K562 (cell line): ENCODE results near the gene ZNF480. TPM values are rescaled to one million over a fixed set of nuclear protein-coding genes. Genes with fewer than 3 reads are reported as not detected.
A peak's percentile ranks its signal among the peaks of the same experiment; 100 is the strongest.

Source experiments
- ATAC-seq: fragments of 200-7000 bp; cut with Tn5 transposase; 3 replicates; pipeline ENCODE4 v1.9.1; 2020; ENCODE audit warnings: moderate library complexity
- BruUV-seq: library from RNA; stranded (reverse); fragments of 400-500 nt; replicated peaks from 2 replicates; lab custom pipeline; 2021; lab: Mats Ljungman, UMichigan
- CTCF ChIA-PET: fragments of 300-600 bp; formaldehyde crosslinking; extraction: SDS; loops from one replicate; lab custom pipeline; 2021; ENCODE audit warnings: low intra/inter-chr PET ratio; lab: Yijun Ruan, JAX
- POLR2A ChIA-PET: fragments of 300-600, 350-650 bp; sonication (Branson Sonifier 250); formaldehyde crosslinking; extraction: SDS; loops from one replicate; lab custom pipeline; 2021; ENCODE audit warnings: antibody characterized with exemption, inconsistent platforms; lab: Yijun Ruan, JAX
- DNase-seq, 4 experiments: peaks; one replicate each; pipeline versions ENCODE4 v3.0.0 to v3.0.0-alpha.2; 2011 to 2018; ENCODE audit warnings: low spot score in 3 of 4, mixed read lengths in 3 of 4; ENCODE audit errors: extremely low read depth in 1 of 4
- FAIRE-seq: peaks from 2 replicates; lab custom pipeline; 2011; peaks lifted over from hg19 to GRCh38; lab: Jason Lieb, UNC
- H2AFZ ChIP-seq: 2 replicates; pipeline ENCODE4 v1.6.0; 2011; ENCODE audit warnings: low read depth, low read length, control low read depth, inconsistent platforms
- H3K27ac ChIP-seq: fragments of 200-600 bp; 3 replicates; pipeline ENCODE4 v1.8.0; 2011; ENCODE audit warnings: low read depth, mild to moderate bottlenecking, control low read depth, inconsistent platforms, low read length, moderate library complexity, mixed read lengths; ENCODE audit errors: extremely low read depth
- H3K27me3 ChIP-seq, 2 experiments: fragments of 300-600 bp in 1 of 2; 2 replicates in 1 of 2; 3 replicates in 1 of 2; pipeline versions ENCODE4 v1.6.0 to v1.8.0; 2011; ENCODE audit warnings: inconsistent platforms in 2 of 2, low read length in 2 of 2, mild to moderate bottlenecking in 1 of 2, mixed read lengths in 1 of 2, moderate library complexity in 1 of 2; ENCODE audit not compliant: control insufficient read depth in 2 of 2, insufficient read depth in 2 of 2
- H3K36me3 ChIP-seq: fragments of 300-600 bp; 3 replicates; pipeline ENCODE4 v1.8.0; 2011; ENCODE audit warnings: mild to moderate bottlenecking, low read length, inconsistent platforms; ENCODE audit not compliant: control insufficient read depth, insufficient read depth
- H3K4me1 ChIP-seq, 2 experiments: fragments of 200-600 bp in 1 of 2; replicated peaks in 1 of 2; 2 replicates in 1 of 2; 3 replicates in 1 of 2; pipeline versions ENCODE4 v1.5.1 to v1.8.0; 2011; ENCODE audit warnings: inconsistent platforms in 2 of 2, low read length in 2 of 2, mild to moderate bottlenecking in 1 of 2, mixed read lengths in 1 of 2, moderate library complexity in 1 of 2; ENCODE audit not compliant: control insufficient read depth in 2 of 2, insufficient read depth in 2 of 2
- H3K4me2 ChIP-seq: 2 replicates; pipeline ENCODE4 v1.6.1; 2011; ENCODE audit warnings: low read length, control low read depth, inconsistent platforms, mixed read lengths; ENCODE audit not compliant: insufficient read depth
- H3K4me3 ChIP-seq: fragments of 200-600 bp; sonication (generic), shearing (Covaris generic); 2 replicates; pipeline ENCODE4 v1.5.1; 2016; ENCODE audit warnings: control low read depth, inconsistent platforms
- H3K79me2 ChIP-seq: fragments of 200-600 bp; 3 replicates; pipeline ENCODE4 v1.8.0; 2011; ENCODE audit warnings: low read length, inconsistent platforms; ENCODE audit not compliant: control insufficient read depth, insufficient read depth
- H3K9ac ChIP-seq, 2 experiments: 2 replicates each; pipeline versions ENCODE4 v1.6.0 to v1.6.1; 2011; ENCODE audit warnings: low read depth in 2 of 2, low read length in 2 of 2, control low read depth in 1 of 2, inconsistent platforms in 1 of 2, mild to moderate bottlenecking in 1 of 2, mixed read lengths in 1 of 2; ENCODE audit not compliant: insufficient read depth in 1 of 2
- H3K9me1 ChIP-seq: one replicate; pipeline ENCODE4 v1.6.0; 2011; ENCODE audit warnings: inconsistent platforms, mild to moderate bottlenecking, low read length, moderate library complexity; ENCODE audit not compliant: control insufficient read depth, insufficient read depth
- H3K9me3 ChIP-seq: replicated peaks from 2 replicates; pipeline ENCODE4 v1.5.1; 2011; ENCODE audit warnings: low read depth, low read length, inconsistent platforms; ENCODE audit not compliant: control insufficient read depth, insufficient read depth
- H4K20me1 ChIP-seq: replicated peaks from 2 replicates; pipeline ENCODE4 v1.6.1; 2011; ENCODE audit warnings: low read length, inconsistent platforms, mixed read lengths; ENCODE audit not compliant: control insufficient read depth, insufficient read depth
- PRDM10 ChIP-seq: fragments of 450-650 bp; IDR thresholded peaks from 2 replicates; pipeline ENCODE4 v1.6.1; 2018; ENCODE audit not compliant: partially characterized antibody
- ZBTB26 ChIP-seq: fragments of 450-650 bp; formaldehyde crosslinking; IDR thresholded peaks from 2 replicates; pipeline ENCODE4 v1.4.0; 2022; ENCODE audit warnings: missing genetic modification characterization
- ZNF512 ChIP-seq: IDR thresholded peaks from 2 replicates; pipeline ENCODE4 v1.6.1; 2016; ENCODE audit warnings: missing genetic modification characterization, missing compliant biosample characterization
- WGBS: fragments of 100-300 bp; shearing (Covaris generic); methylation state at CpG from one replicate; pipeline ENCODE4 v1.1.6; 2016; ENCODE audit warnings: low coverage, mixed read lengths; ENCODE audit not compliant: insufficient coverage; ENCODE audit errors: missing lambda C conversion rate; 5-methylcytosine and 5-hydroxymethylcytosine counted together
- in situ Hi-C: fragments of 300-500 bp; cut with MboI; formaldehyde crosslinking; loops from 4 replicates; pipeline ENCODE4 v1.15.0; 2018; ENCODE audit warnings: inconsistent platforms, mixed read lengths
- intact Hi-C: fragments of 100-400 bp; cut with micrococcal nuclease; formaldehyde crosslinking; loops from 2 replicates; pipeline ENCODE4 v1.14.2; 2022
- polyA plus RNA-seq, 8 experiments: library from polyadenylated mRNA; depleted of rRNA in 4 of 8; stranded (reverse) in 5 of 8; unstranded in 3 of 8; fragments of >200 nt; fragmentation: Nextera tagmentation in 2 of 8; fragmentation: Illumina TruSeq in 1 of 8; extraction: Ambion mirVana in 2 of 8; extraction: Trizol in 1 of 8; gene quantifications; 2 replicates each; pipeline versions ENCODE4 v1.2.1 to v1.2.3, GENCODE V29; 2011 to 2014; ENCODE audit warnings: inconsistent platforms in 1 of 8, missing spikeins in 1 of 8
- total RNA-seq, 7 experiments: library from RNA; depleted of rRNA in 6 of 7; stranded (reverse); fragments of >200 nt in 6 of 7; fragmentation: Illumina TruSeq in 2 of 7; extraction: Trizol in 2 of 7; gene quantifications; 2 replicates each; pipeline versions ENCODE4 v1.2.1 to v1.2.3, GENCODE V29; 2011 to 2021; ENCODE audit warnings: low replicate concordance in 1 of 7

ZNF480 gene
- total and polyA plus RNA-seq, 9 of the 15 experiments (the other 6 are each of a cell fraction or from before 2014, with no cell fraction given), result 10.4 to 31.1 (median 22.3) TPM

DNA sequence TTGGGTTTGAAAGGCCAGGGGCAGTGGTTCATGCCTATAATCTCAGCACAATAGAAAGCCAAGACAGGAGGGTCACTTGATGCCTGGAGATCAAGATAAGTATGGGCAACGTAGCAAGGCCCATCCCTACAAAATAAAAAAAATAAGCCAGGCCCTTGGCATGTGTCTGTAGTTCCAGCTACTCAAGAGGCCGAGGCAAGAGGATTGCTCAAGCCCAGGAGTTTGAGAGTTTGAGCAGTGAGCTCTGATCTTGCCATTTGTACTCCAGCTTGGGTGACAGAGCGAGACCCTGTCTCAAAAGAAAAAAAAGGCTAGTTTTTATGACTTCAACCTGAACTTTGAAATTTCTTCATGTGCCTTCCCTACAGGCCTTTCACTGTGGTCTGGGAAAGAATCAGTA lies 5.2 kb upstream of the ZNF480 start:
- Histone ChIP-seq H3K9me1 (no peaks in the 10 kb centered on the region), H4K20me1 (no peaks in the 10 kb centered on the region), H3K9ac (no peak overlapping the region), H2AFZ (no peak overlapping the region), H3K27ac (no peak overlapping the region), H3K36me3 (peaks cover 27% of the 10 kb centered on the region), H3K4me1 (peaks cover 0 to 3% of the 10 kb centered on the region in 2 experiments; a peak in 1 of 5 replicates), H3K27me3 (no peaks in the 10 kb centered on the region), H3K9me3 (peaks cover 15% of the 10 kb centered on the region), H3K4me2 (no peak overlapping the region), H3K4me3 (no peak overlapping the region), H3K79me2 (no peaks in the 10 kb centered on the region)
- FAIRE-seq, result no peak
- no peak for DNase-seq
- intact Hi-C loops, result no loop called here
- no TSS peak for BruUV-seq
- WGBS, result 70% methylated on average over 3 of the region's 3 CpGs
- POLR2A ChIA-PET, result no interaction called here
- ATAC-seq, result no peak
- CTCF ChIA-PET, result no interaction called here
- in situ Hi-C loops, result no loop called here
- TF ChIP-seq PRDM10 (peak; percentile 76), ZNF512 (tag) (no peak), ZBTB26 (CRISPR knock-in tag) (no peak)
